HG03097 (cell line): ENCODE data around the gene ENOX1.

ENCODE experiments used
- ATAC-seq: cut with Tn5 transposase; IDR thresholded peaks from one replicate; pipeline ENCODE4 v1.9.1; 2021; ENCODE audit not compliant: unreplicated experiment, low FRiP score

Gene ENOX1

DNA sequence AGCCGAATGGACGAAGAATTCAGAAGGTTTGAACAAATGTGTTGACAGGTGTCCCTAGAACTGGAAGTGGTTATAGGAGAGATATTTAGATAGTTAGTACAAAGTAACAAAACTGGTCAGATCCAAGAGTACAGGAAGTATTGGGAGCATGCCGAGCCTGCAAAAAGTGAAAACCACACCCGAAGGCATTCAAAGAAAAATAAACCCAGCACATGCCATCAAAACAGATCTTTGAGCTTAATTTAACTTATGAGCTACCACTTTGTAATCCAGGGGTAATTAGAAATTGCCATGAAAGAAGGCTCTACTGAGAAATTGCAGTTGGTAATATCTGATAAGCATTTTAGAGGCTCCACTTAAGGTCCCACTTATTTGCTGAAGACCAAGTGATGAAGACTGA is 549.2 kb downstream of the ENOX1 start:
- no peak for ATAC-seq

DNA sequence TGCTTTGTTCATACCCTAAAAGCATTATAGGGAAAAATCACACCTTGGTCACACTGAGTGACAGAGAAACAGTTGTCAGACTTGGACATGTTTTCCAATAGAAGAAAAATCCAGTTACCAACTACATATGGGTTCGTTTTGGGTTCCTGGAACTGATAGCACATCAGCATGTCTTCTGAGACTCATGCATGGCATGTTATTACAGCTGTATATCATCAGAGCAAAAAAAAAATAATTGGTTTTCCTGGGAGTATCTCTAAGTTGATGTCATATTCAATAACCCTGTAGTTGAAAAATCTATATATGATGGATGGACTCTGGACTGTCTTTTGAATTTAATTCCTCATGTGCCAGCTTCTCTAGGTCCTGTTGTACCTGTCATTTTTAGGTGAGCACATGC is 551.7 kb downstream of the ENOX1 start:
- ATAC-seq = no peak

DNA sequence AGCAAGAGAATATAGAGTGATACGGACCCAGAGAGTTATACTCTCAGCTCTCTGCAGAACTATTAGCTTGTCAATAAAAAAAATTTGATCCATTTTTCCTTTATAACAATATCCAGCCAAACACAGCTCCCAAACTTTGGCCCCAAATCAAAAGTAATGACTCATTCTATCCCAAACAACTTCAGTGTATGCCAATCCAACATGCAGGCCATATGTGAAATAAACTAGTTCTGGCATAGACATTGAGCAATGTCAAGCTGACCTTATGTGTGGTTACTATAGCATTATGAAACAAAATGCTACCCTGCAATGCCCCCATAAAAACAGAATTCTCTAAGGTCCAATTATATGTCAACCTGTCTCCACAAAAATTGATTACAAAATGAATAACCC is 553.9 kb downstream of the ENOX1 start:
- no peak for ATAC-seq

DNA sequence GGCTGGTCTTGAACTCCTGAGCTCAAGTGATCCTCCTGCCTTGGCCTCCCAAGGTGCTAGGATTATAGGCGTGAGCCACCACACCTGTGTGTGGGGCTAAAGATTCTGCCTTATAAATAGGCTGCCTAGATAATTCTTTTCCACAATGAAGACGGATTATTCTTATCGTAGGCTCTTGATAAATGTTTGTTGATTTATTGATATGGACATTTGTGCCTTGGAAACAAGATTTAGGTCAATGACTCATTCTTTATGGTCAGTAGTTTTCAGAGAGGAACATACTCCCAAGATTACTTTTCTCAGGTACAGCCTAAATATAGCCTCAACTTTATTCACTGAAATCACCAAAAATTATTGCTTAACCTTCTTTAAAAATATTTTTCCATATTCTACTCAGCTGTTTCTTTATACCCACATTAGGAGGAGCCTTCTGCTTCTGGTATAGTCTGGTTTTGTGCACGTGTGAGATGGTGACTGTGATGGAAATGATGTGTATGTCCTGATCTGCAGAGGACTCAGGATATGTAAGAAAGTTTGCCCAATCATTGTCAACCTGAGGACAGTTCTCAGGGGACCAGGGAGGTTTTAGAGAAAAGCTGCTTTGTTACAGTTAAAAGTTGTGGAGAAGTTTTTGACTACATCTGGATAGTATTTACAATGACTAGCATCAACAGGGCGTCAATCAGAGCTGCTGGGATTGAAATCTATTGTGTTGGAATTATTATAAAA is 554.5 kb downstream of the ENOX1 start:
- no peak for ATAC-seq

DNA sequence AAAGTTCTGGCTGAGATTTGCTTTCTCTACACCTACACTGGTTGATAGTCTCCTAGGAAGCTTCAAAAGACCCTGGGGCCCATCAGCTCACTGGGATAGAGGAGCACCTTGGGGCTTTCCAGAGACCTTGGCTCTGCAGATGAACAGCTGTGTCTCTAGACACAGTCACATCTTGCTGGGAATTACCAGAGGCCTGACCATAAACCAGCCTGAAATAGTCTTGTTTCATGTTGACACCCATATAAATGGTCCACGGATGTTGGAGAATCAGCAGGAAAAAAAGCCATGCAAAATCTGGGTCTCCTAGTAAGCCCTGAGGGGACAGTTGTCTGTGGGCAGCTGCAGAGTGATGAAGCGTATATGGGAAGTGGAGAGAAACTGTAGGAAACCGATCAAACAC is 555.8 kb downstream of the ENOX1 start:
- no peak for ATAC-seq

DNA sequence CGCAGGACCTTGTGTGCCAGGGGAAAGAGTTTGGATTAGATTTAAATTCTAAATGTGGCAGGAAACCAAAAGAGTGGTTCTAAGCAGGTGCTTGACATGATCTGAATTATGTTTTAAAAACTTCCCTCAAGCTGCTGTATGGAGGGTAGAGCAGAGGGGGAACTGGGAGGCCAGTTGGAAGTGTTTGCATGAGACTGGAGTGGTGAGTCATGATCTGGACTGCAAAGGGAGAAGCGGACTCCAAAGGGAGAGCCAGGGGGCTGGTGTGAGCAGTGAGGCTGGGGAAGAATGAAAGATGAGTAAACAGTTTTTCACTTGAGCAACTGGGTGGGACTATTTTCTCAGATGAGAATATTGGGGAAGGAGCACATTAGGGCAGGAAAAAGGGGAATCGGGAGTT is 557.3 kb downstream of the ENOX1 start:
- no peak for ATAC-seq

DNA sequence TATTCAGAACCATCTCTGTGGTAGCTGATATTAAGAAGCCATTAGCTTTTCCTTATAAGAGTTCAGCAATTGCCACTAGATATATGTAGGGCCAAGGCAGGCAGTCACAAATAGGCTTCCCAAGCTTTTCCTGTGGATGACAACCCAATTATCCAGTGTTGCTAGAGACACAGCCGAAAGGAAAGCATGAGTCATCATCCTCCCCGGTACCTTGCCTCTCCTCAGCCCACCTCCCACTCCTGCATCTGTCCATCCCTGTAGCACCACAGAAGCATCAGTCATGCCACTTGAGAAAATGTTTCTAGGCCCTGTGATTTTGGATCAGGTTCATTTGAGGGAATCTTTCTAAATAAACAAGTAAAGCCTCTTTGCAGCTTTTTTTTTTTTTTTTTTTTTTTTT is 559.1 kb downstream of the ENOX1 start:
- no peak for ATAC-seq

DNA sequence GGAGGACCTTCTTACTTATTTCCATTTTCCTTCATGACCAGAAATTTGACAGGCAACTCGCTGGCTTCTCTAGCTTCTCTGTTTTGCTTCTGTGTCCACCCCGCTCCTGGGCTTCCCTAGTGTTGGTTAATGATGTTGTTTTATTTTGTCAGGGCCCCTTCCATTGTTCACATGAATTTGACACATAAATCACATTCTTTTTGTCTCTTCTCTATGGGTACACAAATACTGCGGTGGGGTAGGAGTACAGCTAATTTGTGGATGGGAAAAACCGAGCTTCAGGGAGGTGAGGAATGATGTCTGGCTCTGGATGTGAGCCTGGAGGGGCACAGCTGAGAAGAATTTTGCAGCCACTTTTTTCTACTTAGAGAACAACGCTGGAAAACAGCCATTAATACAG is 563.6 kb downstream of the ENOX1 start:
- no peak for ATAC-seq

DNA sequence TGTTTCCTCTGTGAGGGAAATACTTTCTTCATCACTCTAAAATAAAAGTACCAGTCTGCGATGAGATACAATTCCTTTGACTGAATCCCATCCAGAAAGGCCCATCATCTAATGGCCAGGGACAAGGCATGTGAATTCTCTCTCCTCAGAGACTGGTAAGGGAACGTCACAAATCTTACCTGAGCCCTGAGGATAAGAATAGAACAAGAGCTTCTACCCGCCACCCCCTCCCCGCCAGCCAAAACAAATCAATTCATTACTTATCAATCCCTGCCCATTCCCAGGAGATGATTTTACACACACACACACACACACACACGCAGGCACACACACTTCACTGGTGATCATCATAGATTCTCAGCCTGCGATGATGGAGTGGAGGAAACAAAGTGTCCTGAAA is 564.7 kb downstream of the ENOX1 start:
- no peak for ATAC-seq

DNA sequence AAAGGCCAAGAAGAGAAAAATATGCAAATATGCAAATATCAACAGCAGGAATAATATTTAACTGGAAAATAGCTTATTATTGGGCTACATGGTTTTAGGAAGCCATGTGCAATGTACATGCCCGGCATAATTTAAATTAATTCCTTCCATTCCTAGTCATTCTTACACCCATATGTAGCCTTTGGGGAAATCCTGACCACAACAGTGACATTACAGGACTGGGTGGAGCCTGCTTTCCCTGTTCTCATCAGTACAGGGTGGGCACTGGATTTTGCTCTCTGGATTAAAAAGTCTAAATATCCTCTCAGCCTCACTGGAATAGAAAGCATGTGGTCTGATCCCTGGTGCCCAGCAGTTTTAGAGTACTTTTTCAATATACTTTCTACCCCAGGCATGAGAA is 565.2 kb downstream of the ENOX1 start:
- no peak for ATAC-seq

DNA sequence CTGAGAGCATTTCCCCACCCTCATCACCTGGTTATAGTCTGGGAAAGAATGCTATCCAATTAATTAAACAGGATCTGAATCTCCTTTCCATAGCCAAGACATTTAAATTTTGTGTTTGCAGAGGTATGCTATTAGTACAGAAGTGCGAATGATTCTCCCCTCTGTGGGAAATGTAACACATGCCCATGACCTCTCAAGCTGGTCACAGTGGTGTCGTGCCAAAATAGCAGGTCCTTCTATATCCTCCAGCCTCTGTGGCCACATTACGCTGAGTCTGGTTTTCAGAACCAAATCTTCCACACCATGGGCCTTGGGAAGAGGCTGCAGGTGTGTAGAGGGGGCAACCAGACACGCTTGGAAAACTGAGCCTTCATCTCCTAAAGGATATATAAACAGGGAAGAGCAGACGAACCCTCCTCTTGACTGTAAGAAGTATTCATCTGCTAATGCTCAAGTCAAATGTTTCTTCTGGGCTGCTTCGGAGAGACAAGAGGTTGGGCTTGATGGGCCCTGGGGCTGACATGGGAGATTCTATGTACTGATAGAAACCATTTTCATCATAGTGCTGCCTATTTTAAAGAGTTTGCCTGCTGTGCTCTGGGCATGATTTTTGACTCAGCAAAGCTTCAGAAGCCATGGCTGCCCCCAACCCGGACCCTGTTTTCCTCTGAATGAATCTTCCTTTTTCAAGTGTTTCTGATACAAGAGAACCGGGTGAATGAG is 565.7 kb downstream of the ENOX1 start:
- no peak for ATAC-seq

DNA sequence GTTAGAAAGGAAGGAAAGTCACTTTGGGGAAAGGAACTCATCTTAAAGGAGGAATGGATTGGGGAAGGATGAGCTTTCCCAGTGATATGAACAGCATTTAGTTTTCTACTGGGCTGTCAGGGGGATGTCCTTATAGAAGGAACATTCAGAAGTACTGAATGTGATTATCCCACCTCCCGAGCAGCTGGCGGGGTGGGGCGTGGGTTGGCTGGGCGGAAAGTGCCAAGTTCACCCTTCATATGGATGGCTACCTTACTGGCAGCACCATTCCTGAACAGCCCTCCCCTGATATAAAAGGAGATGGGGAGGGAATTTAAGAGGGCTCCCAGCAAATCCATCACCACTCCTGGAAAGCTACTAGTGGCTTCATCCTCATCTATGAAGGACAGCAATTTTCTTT is 572.6 kb downstream of the ENOX1 start:
- ATAC-seq = no peak

DNA sequence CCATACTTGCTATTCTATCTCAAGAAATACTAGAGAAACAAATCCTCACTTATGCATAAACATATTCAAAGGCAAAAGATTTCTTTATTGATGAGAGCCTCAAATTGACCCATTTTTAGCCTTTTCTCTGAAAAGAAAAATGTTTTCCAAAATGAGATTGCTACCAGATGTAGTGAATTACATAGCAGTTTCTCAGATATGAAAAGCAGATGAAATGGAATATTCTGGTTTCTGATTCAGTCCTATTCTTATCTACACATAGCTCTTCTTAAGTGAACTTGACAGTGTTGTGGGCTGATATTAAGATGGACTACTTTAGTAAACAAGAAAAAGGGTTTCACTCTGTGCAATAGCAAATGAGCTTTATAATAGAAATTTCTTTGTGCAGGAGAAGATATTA is 579.9 kb downstream of the ENOX1 start:
- no peak for ATAC-seq

DNA sequence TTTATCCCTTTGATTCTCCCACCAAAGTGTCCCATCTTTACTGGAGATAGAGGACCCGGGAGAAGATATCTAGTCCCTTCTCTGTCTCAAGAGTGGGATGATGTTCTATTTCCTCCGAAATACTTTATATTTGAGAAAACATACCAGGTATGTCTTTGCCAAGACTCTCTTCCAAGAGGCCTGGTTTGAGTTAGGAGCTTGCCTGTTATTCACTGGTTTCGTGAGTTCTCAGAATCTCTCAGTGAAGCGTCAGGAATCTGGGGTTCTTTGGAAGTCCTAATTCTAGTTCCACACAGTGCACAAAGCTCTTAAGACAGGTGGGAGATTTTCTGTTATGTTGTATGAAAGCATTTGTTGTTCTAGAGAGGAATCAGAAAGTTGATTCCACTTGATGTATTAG is 581.4 kb downstream of the ENOX1 start:
- ATAC-seq = no peak

DNA sequence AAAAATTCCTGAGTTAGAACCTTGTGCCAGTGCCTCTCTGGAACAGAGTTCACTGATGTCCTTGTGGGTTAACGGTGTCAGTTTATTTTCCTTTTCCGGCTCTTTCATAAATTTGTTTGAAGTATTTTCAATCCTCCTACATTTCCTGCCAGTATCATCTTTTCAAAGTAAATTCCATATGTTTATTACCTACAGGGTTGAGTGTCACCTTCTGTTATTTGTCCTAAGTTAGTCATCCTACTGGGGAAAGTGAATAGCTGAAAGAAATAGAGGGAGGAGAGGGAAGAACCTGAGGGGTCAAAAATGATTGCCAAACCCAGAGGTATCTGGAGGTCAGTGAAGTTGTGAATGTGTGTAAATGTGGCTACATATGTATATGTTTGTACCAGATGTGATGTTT is 582.2 kb downstream of the ENOX1 start:
- no peak for ATAC-seq

DNA sequence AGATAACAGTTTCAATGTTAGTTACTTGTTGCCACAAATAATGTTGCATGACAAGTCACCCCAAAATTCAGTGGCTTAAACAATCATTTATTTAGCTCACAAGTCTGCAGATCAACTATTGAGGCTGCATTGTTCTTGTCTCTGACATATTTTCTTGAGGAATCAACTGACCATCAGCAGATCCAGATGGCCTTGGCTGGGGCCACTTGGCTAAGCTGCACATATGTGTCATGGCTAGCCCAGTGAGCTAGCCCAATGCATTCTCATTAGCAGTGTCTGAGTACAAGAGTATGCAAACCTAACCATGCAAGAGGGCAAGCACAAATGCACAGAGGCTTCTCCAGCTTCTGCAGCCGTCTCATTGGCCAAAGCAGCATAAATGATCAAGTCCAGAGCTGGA is 583.0 kb downstream of the ENOX1 start:
- ATAC-seq = no peak

DNA sequence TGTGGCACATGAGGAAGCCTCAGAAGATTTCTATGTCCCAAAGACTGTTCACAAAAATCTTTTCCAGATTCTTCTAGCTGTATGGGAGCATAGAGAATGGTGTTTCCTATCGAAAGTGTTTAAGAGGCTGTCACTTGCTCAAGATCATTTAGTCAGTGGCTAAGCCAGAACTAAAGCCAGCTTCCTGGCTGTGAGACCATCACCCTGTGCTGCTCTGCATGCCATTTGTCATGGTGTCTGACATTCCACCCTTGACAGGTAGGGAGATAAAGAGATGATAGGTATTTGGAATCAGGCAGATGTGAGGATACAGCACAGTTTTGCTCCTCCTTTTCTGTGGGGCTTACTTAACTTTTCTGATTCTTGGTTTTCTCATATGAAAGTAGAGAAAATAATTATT is 586.0 kb downstream of the ENOX1 start:
- no peak for ATAC-seq

DNA sequence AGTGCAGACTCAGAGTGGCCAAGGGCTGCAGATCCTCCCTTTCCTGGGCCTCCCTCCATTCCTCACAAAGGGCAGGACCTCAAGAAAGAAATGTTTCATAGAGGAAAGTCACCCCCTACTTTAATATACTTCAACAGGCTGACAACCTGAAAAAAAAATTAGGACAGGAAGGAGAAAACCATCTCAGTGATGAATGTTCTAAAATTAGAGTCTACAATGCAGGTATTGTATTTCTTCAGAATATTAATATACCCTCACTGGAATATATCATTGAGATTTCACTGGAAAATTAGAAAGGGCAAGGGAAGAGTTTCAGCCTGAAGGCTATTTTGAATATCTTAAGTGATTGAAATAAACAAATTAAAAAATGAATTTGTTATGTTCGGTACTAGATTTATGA is 586.5 kb downstream of the ENOX1 start:
- ATAC-seq = no peak

DNA sequence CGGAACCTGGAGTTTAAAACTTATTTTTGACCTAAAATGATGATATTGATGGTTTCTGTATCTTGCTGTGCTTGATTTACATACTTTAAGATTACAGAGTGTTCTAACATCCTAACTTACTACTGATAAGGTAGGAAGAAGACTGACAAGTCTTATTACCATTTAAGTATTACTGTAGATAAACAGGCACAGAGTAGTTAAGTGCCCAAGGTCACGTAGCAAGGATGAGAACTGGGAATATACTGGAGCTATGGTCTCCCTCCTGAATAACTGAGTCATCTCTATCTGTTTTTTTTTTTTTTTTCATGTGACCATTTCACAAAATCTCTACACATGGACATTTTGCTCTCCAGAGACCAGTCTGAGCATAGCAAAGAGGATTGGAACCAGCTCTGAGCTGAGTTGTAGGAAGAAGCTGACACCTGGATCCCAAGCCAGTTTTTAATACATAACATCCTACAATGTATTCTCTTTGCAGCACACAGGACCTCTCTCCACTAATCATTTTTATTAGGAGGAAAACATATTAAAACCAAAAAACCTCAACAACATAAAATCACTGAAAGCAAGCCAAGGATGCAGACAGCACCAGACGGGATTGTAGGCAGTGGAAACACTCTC is 589.9 kb downstream of the ENOX1 start:
- no peak for ATAC-seq

DNA sequence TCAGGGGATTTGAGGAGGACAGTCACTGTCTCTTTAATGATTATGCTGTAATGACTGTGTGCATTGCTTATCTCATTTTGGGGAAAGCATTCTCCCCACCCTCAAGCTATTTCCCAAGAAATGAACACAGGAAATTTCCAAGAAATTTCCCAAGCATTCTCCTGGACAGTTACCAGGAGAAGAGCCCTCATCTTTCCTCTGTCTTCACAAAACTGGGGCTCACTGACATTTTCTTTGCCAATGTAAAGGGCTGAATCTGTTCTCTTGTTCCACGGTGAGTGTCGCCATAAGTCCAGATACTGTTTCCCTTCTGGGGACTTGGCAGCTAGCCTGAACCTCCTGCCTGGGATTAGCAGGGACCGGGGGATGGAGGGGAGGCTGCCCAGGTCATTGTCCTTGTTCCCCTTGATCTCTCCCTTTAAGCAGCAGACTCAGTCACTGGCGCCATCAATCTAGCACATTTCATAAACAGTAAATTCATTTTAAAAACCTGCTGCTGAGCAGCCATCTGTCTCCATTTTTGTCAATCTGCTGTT is 590.6 kb downstream of the ENOX1 start:
- no peak for ATAC-seq

DNA sequence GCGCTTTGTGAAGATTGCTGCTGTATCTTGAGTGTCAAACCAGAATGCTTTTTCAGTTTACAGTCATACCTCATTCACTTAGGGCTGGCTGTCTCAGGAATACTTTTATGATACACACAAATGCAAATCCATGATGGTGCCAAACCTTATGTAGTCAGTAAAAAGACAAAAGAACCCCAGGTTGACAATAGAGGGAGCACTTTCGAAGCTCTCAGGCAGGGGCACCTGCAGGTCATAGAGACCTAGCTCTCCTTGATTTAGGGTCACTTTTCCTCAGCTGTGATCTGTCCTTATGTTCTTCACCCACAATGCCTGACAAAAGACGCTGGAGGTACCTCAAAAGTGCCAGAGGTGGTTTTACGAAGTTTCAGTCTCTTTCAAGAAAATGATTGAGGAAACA is 591.2 kb downstream of the ENOX1 start:
- no peak for ATAC-seq

DNA sequence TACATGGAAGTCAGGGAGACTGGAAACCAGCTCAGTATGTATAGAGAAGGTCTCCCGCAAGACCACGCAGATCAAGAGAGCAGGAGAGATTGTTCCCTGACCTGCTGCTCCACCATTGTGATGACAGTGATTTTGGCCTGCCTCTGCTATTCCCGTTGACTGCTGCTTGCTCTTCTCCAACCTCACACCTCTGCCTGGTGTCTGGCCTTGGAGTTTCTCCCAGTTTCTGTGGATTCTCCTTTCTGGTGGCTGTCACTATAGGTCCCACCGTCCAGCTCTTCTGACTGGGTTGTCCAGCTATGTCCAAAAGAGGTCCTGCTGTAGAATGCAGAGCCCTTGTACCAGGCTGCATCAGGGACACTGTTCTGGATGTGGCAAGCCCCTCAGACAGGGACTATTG is 591.7 kb downstream of the ENOX1 start:
- no peak for ATAC-seq
